Measurements from ENCODE around the gene GDF10. TPM values are rescaled to one million over a fixed set of nuclear protein-coding genes. Genes with fewer than 3 reads are reported as not detected.

Gene GDF10
- total and polyA plus RNA-seq, 10 of the 15 experiments (the other 5 are each of a cell fraction or from before 2014, with no cell fraction given): not detected

- TF ChIP-seq ZNF687 (IDR thresholded peaks at IDR 0.05) (no peak), ZBTB40 (IDR thresholded peaks at IDR 0.05; ENCODE audit: borderline replicate concordance) (no peak), CBX5 (IDR thresholded peaks at IDR 0.05; ENCODE audit: low read depth) (no peak)
Observed at GRCh38 chr10:47344996-47345870, 45.2 kb downstream of the GDF10 start (continued).
